ENCODE results near the gene MGAT5B.

Gene MGAT5B

GRCh38 chr17:76883744-76884525 is 15.7 kb downstream of the MGAT5B start:
- Histone ChIP-seq H3K79me2 (ENCODE audit: control insufficient read depth, low read length) (no peaks in the 10 kb centered on the region), H3K4me3 (ENCODE audit: low read length) (no peak overlapping the region), H3F3A (ENCODE audit: control insufficient read depth, insufficient read depth) (no peaks in the 10 kb centered on the region), H3K27ac (ENCODE audit: low read depth, low read length) (no peak overlapping the region), H3K4me1 (ENCODE audit: control insufficient read depth, low read length) (no peaks in the 10 kb centered on the region), H4K20me1 (ENCODE audit: control insufficient read depth, insufficient read depth, low read depth, low read length) (no peaks in the 10 kb centered on the region), H3K4me2 (ENCODE audit: low read length) (no peak overlapping the region), H3K27me3 (ENCODE audit: control insufficient read depth, low read length) (peaks cover 14% of the 10 kb centered on the region), H3K9me2 (replicated peaks; ENCODE audit: control insufficient read depth, low read length) (no peaks in the 10 kb centered on the region), H3K36me3 (ENCODE audit: control insufficient read depth, low read length) (no peaks in the 10 kb centered on the region), H3K9me3 (ENCODE audit: control insufficient read depth, insufficient read depth, low read length) (no peaks in the 10 kb centered on the region)
- no peak for TF ChIP-seq EZH2phosphoT487 (IDR thresholded peaks at IDR 0.05; ENCODE audit: borderline replicate concordance, low read length)
- no peak for TF ChIP-seq CTCF (IDR thresholded peaks at IDR 0.05; ENCODE audit: low read depth, low read length, poor library complexity, severe bottlenecking)

GRCh38 chr17:76884995-76885893 is 17.0 kb downstream of the MGAT5B start:
- no peaks in the 10 kb centered on the region for H3K4me1 ChIP-seq (ENCODE audit: control insufficient read depth, low read length)
- H3F3A ChIP-seq (ENCODE audit: control insufficient read depth, insufficient read depth): no peaks in the 10 kb centered on the region
- H3K27me3 ChIP-seq (ENCODE audit: control insufficient read depth, low read length): peaks cover 6% of the 10 kb centered on the region
- no peaks in the 10 kb centered on the region for H3K36me3 ChIP-seq (ENCODE audit: control insufficient read depth, low read length)
- H3K79me2 ChIP-seq (ENCODE audit: control insufficient read depth, low read length): no peaks in the 10 kb centered on the region
- H4K20me1 ChIP-seq (ENCODE audit: control insufficient read depth, insufficient read depth, low read depth, low read length): no peaks in the 10 kb centered on the region
- TF ChIP-seq EZH2phosphoT487 (IDR thresholded peaks at IDR 0.05; ENCODE audit: borderline replicate concordance, low read length): no peak
- TF ChIP-seq CTCF (IDR thresholded peaks at IDR 0.05; ENCODE audit: low read depth, low read length, poor library complexity, severe bottlenecking): no peak
- no peak overlapping the region for H3K27ac ChIP-seq (ENCODE audit: low read depth, low read length)
- no peak overlapping the region for H3K4me2 ChIP-seq (ENCODE audit: low read length)
- no peaks in the 10 kb centered on the region for H3K9me2 ChIP-seq (replicated peaks; ENCODE audit: control insufficient read depth, low read length)
- no peaks in the 10 kb centered on the region for H3K9me3 ChIP-seq (ENCODE audit: control insufficient read depth, insufficient read depth, low read length)
- H3K4me3 ChIP-seq (ENCODE audit: low read length): no peak overlapping the region

GRCh38 chr17:76885894-76886290 is 17.7 kb downstream of the MGAT5B start:
- no peaks in the 10 kb centered on the region for H3K79me2 ChIP-seq (ENCODE audit: control insufficient read depth, low read length)
- H3K36me3 ChIP-seq (ENCODE audit: control insufficient read depth, low read length): no peaks in the 10 kb centered on the region
- H3K9me3 ChIP-seq (ENCODE audit: control insufficient read depth, insufficient read depth, low read length): no peaks in the 10 kb centered on the region
- H3F3A ChIP-seq (ENCODE audit: control insufficient read depth, insufficient read depth): no peaks in the 10 kb centered on the region
- no peak for TF ChIP-seq EZH2phosphoT487 (IDR thresholded peaks at IDR 0.05; ENCODE audit: borderline replicate concordance, low read length)
- TF ChIP-seq CTCF (IDR thresholded peaks at IDR 0.05; ENCODE audit: low read depth, low read length, poor library complexity, severe bottlenecking): no peak
- no peak overlapping the region for H3K4me3 ChIP-seq (ENCODE audit: low read length)
- H3K9me2 ChIP-seq (replicated peaks; ENCODE audit: control insufficient read depth, low read length): no peaks in the 10 kb centered on the region
- no peaks in the 10 kb centered on the region for H3K4me1 ChIP-seq (ENCODE audit: control insufficient read depth, low read length)
- no peak overlapping the region for H3K4me2 ChIP-seq (ENCODE audit: low read length)
- H3K27me3 ChIP-seq (ENCODE audit: control insufficient read depth, low read length): peaks cover under 1% of the 10 kb centered on the region; the same call in 1 of the 2 replicates
- H4K20me1 ChIP-seq (ENCODE audit: control insufficient read depth, insufficient read depth, low read depth, low read length): no peaks in the 10 kb centered on the region
- no peak overlapping the region for H3K27ac ChIP-seq (ENCODE audit: low read depth, low read length)

Data from DOHH2 (cell line).